HepG2 (cell line): ENCODE measurements around the gene ANKRD35. TPM values are rescaled to one million over a fixed set of nuclear protein-coding genes. Genes with fewer than 3 reads are reported as not detected.

ENCODE experiments used
- AKAP8 ChIP-seq: sonication (generic); formaldehyde crosslinking; IDR thresholded peaks from 2 replicates; pipeline ENCODE4 v1.5.1; 2020; ENCODE audit warnings: mild to moderate bottlenecking, missing genetic modification reagents
- ARNT ChIP-seq: fragments of 450-650 bp; IDR thresholded peaks from 2 replicates; pipeline ENCODE4 v1.6.1; 2017
- ATAD3A ChIP-seq: sonication (generic); formaldehyde crosslinking; IDR thresholded peaks from 2 replicates; pipeline ENCODE4 v1.4.0; 2020; ENCODE audit warnings: missing genetic modification reagents
- CCDC6 ChIP-seq: sonication (generic); formaldehyde crosslinking; IDR thresholded peaks from 2 replicates; pipeline ENCODE4 v1.8.1; 2022; ENCODE audit warnings: mild to moderate bottlenecking, missing genetic modification reagents, moderate library complexity
- GATAD1 ChIP-seq: IDR thresholded peaks from 2 replicates; pipeline ENCODE4 v1.6.1; 2016; ENCODE audit warnings: missing genetic modification reagents, missing compliant biosample characterization
- HDAC2 ChIP-seq: sonication (generic); formaldehyde crosslinking; IDR thresholded peaks from 2 replicates; pipeline ENCODE4 v1.4.0; 2020; ENCODE audit warnings: missing genetic modification reagents
- HIVEP1 ChIP-seq: sonication (generic); formaldehyde crosslinking; IDR thresholded peaks from 2 replicates; pipeline ENCODE4 v1.4.0; 2020; ENCODE audit warnings: mild to moderate bottlenecking, missing genetic modification reagents
- MEIS2 ChIP-seq: sonication (generic); formaldehyde crosslinking; IDR thresholded peaks from 2 replicates; pipeline ENCODE4 v1.9.0; 2021; ENCODE audit warnings: mild to moderate bottlenecking, missing genetic modification reagents
- MIXL1 ChIP-seq: IDR thresholded peaks from 2 replicates; pipeline ENCODE4 v1.6.1; 2016
- MTA1 ChIP-seq: sonication (generic); formaldehyde crosslinking; IDR thresholded peaks from 2 replicates; pipeline ENCODE4 v1.4.0; 2020; ENCODE audit warnings: missing genetic modification reagents, mild to moderate bottlenecking, borderline replicate concordance
- NKX3-1 ChIP-seq: sonication (generic); formaldehyde crosslinking; IDR thresholded peaks from 2 replicates; pipeline ENCODE4 v1.5.0; 2020; ENCODE audit warnings: missing genetic modification reagents
- RFXAP ChIP-seq: sonication (generic); formaldehyde crosslinking; IDR thresholded peaks from 2 replicates; pipeline ENCODE4 v1.4.0; 2020; ENCODE audit warnings: missing genetic modification reagents, borderline replicate concordance
- SATB2 ChIP-seq: sonication (generic); formaldehyde crosslinking; IDR thresholded peaks from 2 replicates; pipeline ENCODE4 v1.5.0; 2020; ENCODE audit warnings: missing genetic modification reagents
- SIN3A ChIP-seq: IDR thresholded peaks from 2 replicates; pipeline ENCODE4 v1.6.1; 2011; ENCODE audit warnings: low read depth, mild to moderate bottlenecking, control low read depth, low read length, borderline replicate concordance
- SP140L ChIP-seq: sonication (generic); formaldehyde crosslinking; IDR thresholded peaks from 2 replicates; pipeline ENCODE4 v1.4.0; 2020; ENCODE audit warnings: missing genetic modification reagents, borderline replicate concordance
- TBL1XR1 ChIP-seq: fragments of 150-350 bp; IDR thresholded peaks from 2 replicates; pipeline ENCODE4 v1.6.1; 2014; ENCODE audit warnings: borderline replicate concordance, low read length; ENCODE audit not compliant: partially characterized antibody
- TERF1 ChIP-seq: sonication (generic); formaldehyde crosslinking; IDR thresholded peaks from 2 replicates; pipeline ENCODE4 v1.8.0; 2022; ENCODE audit warnings: mild to moderate bottlenecking, missing genetic modification reagents, moderate library complexity
- THAP7 ChIP-seq: sonication (generic); formaldehyde crosslinking; IDR thresholded peaks from 2 replicates; pipeline ENCODE4 v1.8.1; 2023; ENCODE audit warnings: mild to moderate bottlenecking, missing genetic modification reagents
- ZNF101 ChIP-seq: sonication (generic); formaldehyde crosslinking; IDR thresholded peaks from 2 replicates; pipeline ENCODE4 v1.4.0; 2020; ENCODE audit warnings: mild to moderate bottlenecking, low read depth, missing genetic modification reagents, borderline replicate concordance
- ZNF552 ChIP-seq: sonication (generic); formaldehyde crosslinking; IDR thresholded peaks from 2 replicates; pipeline ENCODE4 v1.9.0; 2022; ENCODE audit warnings: missing genetic modification reagents, mild to moderate bottlenecking, borderline replicate concordance
- ZNF572 ChIP-seq: sonication (generic); formaldehyde crosslinking; IDR thresholded peaks from 2 replicates; pipeline ENCODE4 v1.5.1; 2020; ENCODE audit warnings: mild to moderate bottlenecking, missing genetic modification reagents
- ZNF629 ChIP-seq: sonication (generic); formaldehyde crosslinking; conservative IDR thresholded peaks from 2 replicates; pipeline ENCODE4 v1.5.0; 2020; ENCODE audit warnings: missing genetic modification reagents
- ZNF670 ChIP-seq: sonication (generic); formaldehyde crosslinking; IDR thresholded peaks from 2 replicates; pipeline ENCODE4 v1.8.0; 2022; ENCODE audit warnings: mild to moderate bottlenecking, missing genetic modification reagents, borderline replicate concordance
- ZNF780A ChIP-seq: sonication (generic); formaldehyde crosslinking; IDR thresholded peaks from 2 replicates; pipeline ENCODE4 v1.8.0; 2022; ENCODE audit warnings: mild to moderate bottlenecking, missing genetic modification reagents, moderate library complexity
- polyA plus RNA-seq, 8 experiments: library from polyadenylated mRNA; depleted of rRNA in 3 of 8; stranded (reverse) in 7 of 8; unstranded in 1 of 8; fragments of >200 nt; fragmentation: Illumina TruSeq in 4 of 8; extraction: Trizol in 4 of 8; gene quantifications; 2 replicates each; pipeline versions ENCODE4 v1.2.1 to v1.2.3, GENCODE V29; 2011 to 2016; ENCODE audit warnings: low read depth in 4 of 8, missing spikeins in 1 of 8, mixed read lengths in 1 of 8; ENCODE audit not compliant: insufficient read depth in 1 of 8
- total RNA-seq, 5 experiments: library from RNA; depleted of rRNA; stranded (reverse); fragments of >200 nt; fragmentation: Illumina TruSeq; extraction: Trizol; gene quantifications; 2 replicates each; pipeline ENCODE4 v1.2.3, GENCODE V29; 2016; ENCODE audit warnings: low read depth in 1 of 5
- TF ChIP-seq, protein P1 (sequence below): sonication (generic); formaldehyde crosslinking; IDR thresholded peaks from 2 replicates; pipeline ENCODE4; 2020; ENCODE audit warnings: missing genetic modification reagents, mild to moderate bottlenecking, borderline replicate concordance

The ANKRD35 gene
- total and polyA plus RNA-seq, 2 of the 13 experiments (the other 11 are each of a cell fraction or from before 2014, with no cell fraction given) = 0.02 TPM; not detected in 1

GRCh38 chr1:145823565-145824498 is 61.8 kb downstream of the ANKRD35 start, which contains the start of the genes POLR3C and RNF115 (continued):
- TF ChIP-seq THAP7 (CRISPR knock-in tag) (no peak), ZNF552 (no peak), SIN3A (no peak; the same call in 1 of the 2 replicates), HIVEP1 (CRISPR knock-in tag) (0 out of 2 replicates have a peak, but pooled peaks have one; percentile 49), MEIS2 (CRISPR knock-in tag) (no peak), ZNF101 (CRISPR knock-in tag) (no peak), MTA1 (CRISPR knock-in tag) (peak; percentile 70; the same call in 1 of the 2 replicates), ATAD3A (CRISPR knock-in tag) (no peak), GATAD1 (CRISPR knock-in tag) (peak; percentile 83), AKAP8 (CRISPR knock-in tag) (peak; percentile 83; the same call in 1 of the 2 replicates), NKX3-1 (CRISPR knock-in tag) (no peak), ZNF670 (CRISPR knock-in tag) (no peak; the same call in 1 of the 2 replicates), TBL1XR1 (no peak), SP140L (CRISPR knock-in tag) (no peak), CCDC6 (CRISPR knock-in tag) (peak; percentile 73), HDAC2 (CRISPR knock-in tag) (peak; percentile 45; the same call in 1 of the 2 replicates), ZNF780A (no peak), ARNT (no peak), TERF1 (CRISPR knock-in tag) (no peak), MIXL1 (CRISPR knock-in tag) (0 out of 2 replicates have a peak, but pooled peaks have one; percentile 21), ZNF572 (0 out of 2 replicates have a peak, but pooled peaks have one; percentile 82), SATB2 (0 out of 2 replicates have a peak, but pooled peaks have one; percentile 56), RFXAP (CRISPR knock-in tag) (0 out of 2 replicates have a peak, but pooled peaks have one; percentile 67), ZNF629 (CRISPR knock-in tag) (no peak)
- TF ChIP-seq, protein P1, sequence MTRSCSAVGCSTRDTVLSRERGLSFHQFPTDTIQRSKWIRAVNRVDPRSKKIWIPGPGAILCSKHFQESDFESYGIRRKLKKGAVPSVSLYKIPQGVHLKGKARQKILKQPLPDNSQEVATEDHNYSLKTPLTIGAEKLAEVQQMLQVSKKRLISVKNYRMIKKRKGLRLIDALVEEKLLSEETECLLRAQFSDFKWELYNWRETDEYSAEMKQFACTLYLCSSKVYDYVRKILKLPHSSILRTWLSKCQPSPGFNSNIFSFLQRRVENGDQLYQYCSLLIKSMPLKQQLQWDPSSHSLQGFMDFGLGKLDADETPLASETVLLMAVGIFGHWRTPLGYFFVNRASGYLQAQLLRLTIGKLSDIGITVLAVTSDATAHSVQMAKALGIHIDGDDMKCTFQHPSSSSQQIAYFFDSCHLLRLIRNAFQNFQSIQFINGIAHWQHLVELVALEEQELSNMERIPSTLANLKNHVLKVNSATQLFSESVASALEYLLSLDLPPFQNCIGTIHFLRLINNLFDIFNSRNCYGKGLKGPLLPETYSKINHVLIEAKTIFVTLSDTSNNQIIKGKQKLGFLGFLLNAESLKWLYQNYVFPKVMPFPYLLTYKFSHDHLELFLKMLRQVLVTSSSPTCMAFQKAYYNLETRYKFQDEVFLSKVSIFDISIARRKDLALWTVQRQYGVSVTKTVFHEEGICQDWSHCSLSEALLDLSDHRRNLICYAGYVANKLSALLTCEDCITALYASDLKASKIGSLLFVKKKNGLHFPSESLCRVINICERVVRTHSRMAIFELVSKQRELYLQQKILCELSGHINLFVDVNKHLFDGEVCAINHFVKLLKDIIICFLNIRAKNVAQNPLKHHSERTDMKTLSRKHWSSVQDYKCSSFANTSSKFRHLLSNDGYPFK (CRISPR knock-in tag) = peak; percentile 82; the same call in 1 of the 2 replicates
